HepG2 (cell line): ENCODE data around the gene PSMB9. TPM values are rescaled to one million over a fixed set of nuclear protein-coding genes. Genes with fewer than 3 reads are reported as not detected.

ENCODE experiments used
- ATF1 ChIP-seq: IDR thresholded peaks from 2 replicates; pipeline ENCODE4 v1.6.1; 2016; ENCODE audit warnings: mild to moderate bottlenecking, control low read depth
- DNMT3B ChIP-seq: conservative IDR thresholded peaks from 2 replicates; pipeline ENCODE4 v1.6.1; 2016; ENCODE audit warnings: missing biosample characterization, control low read depth
- ETV5 ChIP-seq: IDR thresholded peaks from 2 replicates; pipeline ENCODE4 v1.6.1; 2018; ENCODE audit warnings: missing biosample characterization, missing genetic modification reagents, inconsistent platforms, borderline replicate concordance
- GPBP1L1 ChIP-seq: sonication (generic); formaldehyde crosslinking; IDR thresholded peaks from 2 replicates; pipeline ENCODE4 v1.5.0; 2020; ENCODE audit warnings: mild to moderate bottlenecking, missing genetic modification reagents
- HMG20B ChIP-seq: conservative IDR thresholded peaks from 2 replicates; pipeline ENCODE4 v1.6.1; 2016; ENCODE audit warnings: missing genetic modification reagents, missing compliant biosample characterization
- HMGXB4 ChIP-seq, 2 experiments: sonication (generic) in 1 of 2; formaldehyde crosslinking in 1 of 2; IDR thresholded peaks; 2 replicates each; pipeline versions ENCODE4 v1.4.0 to v1.6.1; 2018 to 2020; ENCODE audit warnings: missing genetic modification reagents in 2 of 2, borderline replicate concordance in 1 of 2, low read depth in 1 of 2, mild to moderate bottlenecking in 1 of 2, missing biosample characterization in 1 of 2
- HOXA7 ChIP-seq: sonication (generic); formaldehyde crosslinking; IDR thresholded peaks from 2 replicates; pipeline ENCODE4 v1.8.1; 2022; ENCODE audit warnings: mild to moderate bottlenecking, missing genetic modification reagents, moderate library complexity
- NCOA1 ChIP-seq: sonication (generic); formaldehyde crosslinking; IDR thresholded peaks from 2 replicates; pipeline ENCODE4 v1.9.0; 2021; ENCODE audit warnings: missing genetic modification reagents
- NFIC ChIP-seq: IDR thresholded peaks from 2 replicates; pipeline ENCODE4 v1.6.1; 2012; ENCODE audit warnings: mild to moderate bottlenecking, low read length, inconsistent platforms
- POLR2G ChIP-seq: fragments of 200-400 bp; formaldehyde crosslinking; IDR thresholded peaks from 2 replicates; pipeline ENCODE4 v1.6.1; 2018; ENCODE audit warnings: mild to moderate bottlenecking, low read depth, low read length, moderate library complexity
- RBM39 ChIP-seq: fragments of 200-400 bp; formaldehyde crosslinking; IDR thresholded peaks from one replicate; pipeline ENCODE4 v1.6.1; 2018; ENCODE audit warnings: antibody characterized with exemption, mild to moderate bottlenecking, low read depth, low read length; ENCODE audit not compliant: poor library complexity, severe bottlenecking
- RCOR2 ChIP-seq: IDR thresholded peaks from 2 replicates; pipeline ENCODE4 v1.6.1; 2016; ENCODE audit warnings: missing biosample characterization, missing genetic modification reagents
- SAP130 ChIP-seq: IDR thresholded peaks from 2 replicates; pipeline ENCODE4 v1.6.1; 2016; ENCODE audit warnings: low read depth
- SP4 ChIP-seq: sonication (generic); formaldehyde crosslinking; IDR thresholded peaks from 2 replicates; pipeline ENCODE4 v1.8.1; 2023; ENCODE audit warnings: mild to moderate bottlenecking, missing genetic modification reagents
- TGIF2 ChIP-seq: IDR thresholded peaks from 2 replicates; pipeline ENCODE4 v1.6.1; 2016; ENCODE audit warnings: control low read depth, missing compliant biosample characterization
- ZNF160 ChIP-seq: sonication (generic); formaldehyde crosslinking; IDR thresholded peaks from 2 replicates; pipeline ENCODE4 v1.8.0; 2022; ENCODE audit warnings: mild to moderate bottlenecking, inconsistent platforms, missing genetic modification reagents
- ZNF280D ChIP-seq: sonication (generic); formaldehyde crosslinking; IDR thresholded peaks from 2 replicates; pipeline ENCODE4 v1.5.1; 2020; ENCODE audit warnings: mild to moderate bottlenecking, missing genetic modification reagents
- ZNF616 ChIP-seq: sonication (generic); formaldehyde crosslinking; IDR thresholded peaks from 2 replicates; pipeline ENCODE4 v1.5.0; 2020; ENCODE audit warnings: low read depth, mild to moderate bottlenecking, missing genetic modification reagents
- ZNF687 ChIP-seq: sonication (generic); formaldehyde crosslinking; IDR thresholded peaks from 2 replicates; pipeline ENCODE4 v1.5.1; 2020; ENCODE audit warnings: mild to moderate bottlenecking, missing genetic modification reagents, moderate library complexity
- polyA plus RNA-seq, 8 experiments: library from polyadenylated mRNA; depleted of rRNA in 3 of 8; stranded (reverse) in 7 of 8; unstranded in 1 of 8; fragments of >200 nt; fragmentation: Illumina TruSeq in 4 of 8; extraction: Trizol in 4 of 8; gene quantifications; 2 replicates each; pipeline versions ENCODE4 v1.2.1 to v1.2.3, GENCODE V29; 2011 to 2016; ENCODE audit warnings: low read depth in 4 of 8, missing spikeins in 1 of 8, mixed read lengths in 1 of 8; ENCODE audit not compliant: insufficient read depth in 1 of 8
- total RNA-seq, 5 experiments: library from RNA; depleted of rRNA; stranded (reverse); fragments of >200 nt; fragmentation: Illumina TruSeq; extraction: Trizol; gene quantifications; 2 replicates each; pipeline ENCODE4 v1.2.3, GENCODE V29; 2016; ENCODE audit warnings: low read depth in 1 of 5

PSMB9 gene
- total and polyA plus RNA-seq, 2 of the 13 experiments (the other 11 are each of a cell fraction or from before 2014, with no cell fraction given) = 15.6 to 16.0 TPM

- TF ChIP-seq NCOA1 (CRISPR knock-in tag) (no peak), ZNF616 (CRISPR knock-in tag) (peak; percentile 60; the same call in 1 of the 2 replicates), ETV5 (CRISPR knock-in tag) (peak; percentile 32; the same call in 1 of the 2 replicates), NFIC (no peak), ATF1 (CRISPR knock-in tag) (peak; percentile 95), SAP130 (CRISPR knock-in tag) (peak; percentile 75), HMGXB4 (CRISPR knock-in tag; IDR thresholded peaks at IDR 0.05; ENCODE audit: borderline replicate concordance in 1 of 2, low read depth in 1 of 2) (peak; percentile 45 to 70; a peak in 2 of 4 replicates), SP4 (CRISPR knock-in tag) (peak; percentile 71), HMG20B (CRISPR knock-in tag) (no peak), TGIF2 (CRISPR knock-in tag) (peak; percentile 57; the same call in 1 of the 2 replicates), POLR2G (peak; percentile 41), DNMT3B (CRISPR knock-in tag) (peak; percentile 69; the same call in 1 of the 2 replicates), ZNF280D (CRISPR knock-in tag) (no peak), RBM39 (peak; percentile 52), GPBP1L1 (CRISPR knock-in tag) (no peak), ZNF687 (CRISPR knock-in tag) (peak; percentile 79), HOXA7 (CRISPR knock-in tag) (no peak), RCOR2 (CRISPR knock-in tag) (no peak), ZNF160 (CRISPR knock-in tag) (peak; percentile 53; the same call in 1 of the 2 replicates)
These were observed 9.8 kb upstream of the PSMB9 start, which contains the start of gene PSMB8 (continued) for GRCh38 chr6:32843979-32844838.
